ENCODE measurements around the gene MNX1. TPM values are rescaled to one million over a fixed set of nuclear protein-coding genes. Genes with fewer than 3 reads are reported as not detected.

The MNX1 gene
- total and polyA plus RNA-seq, 9 of the 15 experiments (the other 6 are each of a cell fraction or from before 2014, with no cell fraction given), result 0.15 to 8.0 (median 1.4) TPM

DNA sequence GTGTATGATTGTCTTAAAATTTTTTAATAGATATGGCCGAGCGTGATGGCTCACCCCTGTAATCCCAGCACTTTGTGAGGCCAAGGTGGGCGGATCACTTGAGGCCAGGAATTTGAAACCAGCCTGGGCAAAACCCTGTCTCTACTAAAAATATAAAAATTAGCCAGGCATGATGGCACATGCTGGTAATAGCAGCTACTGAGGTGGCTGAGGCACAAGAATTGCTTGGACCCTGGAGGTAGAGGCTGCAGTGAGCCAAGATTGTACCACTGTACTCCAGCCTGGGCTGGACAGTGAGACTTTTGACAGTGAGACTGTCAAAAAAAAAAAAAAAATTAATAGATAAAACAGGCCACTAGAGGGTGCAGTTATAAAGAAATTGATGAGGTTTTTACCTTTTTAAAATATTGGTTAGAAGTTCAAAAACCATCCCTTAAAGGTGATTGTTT is 40.5 kb downstream of the MNX1 start (continued):
- TF ChIP-seq BMI1 (IDR thresholded peaks at IDR 0.05; ENCODE audit: low read length) (no peak), ZNF695 (CRISPR knock-in tag; IDR thresholded peaks at IDR 0.05) (no peak), RAD21 (CRISPR knock-in tag; conservative IDR thresholded peaks at IDR 0.05 in 1 of 2, IDR thresholded peaks at IDR 0.05 in 1 of 2) (peak; percentile 38 to 63; a peak in 3 of 4 replicates), MBD2 (IDR thresholded peaks at IDR 0.05; ENCODE audit: borderline replicate concordance, low read depth) (no peak), YBX1 (IDR thresholded peaks at IDR 0.05) (no peak), BCL6 (CRISPR knock-in tag; IDR thresholded peaks at IDR 0.05) (no peak), NR2C2 (CRISPR knock-in tag; IDR thresholded peaks at IDR 0.05) (no peak), NR2C2 (tag; IDR thresholded peaks at IDR 0.05) (no peak), KLF6 (CRISPR knock-in tag; IDR thresholded peaks at IDR 0.05; ENCODE audit: borderline replicate concordance) (no peak), ESRRA (IDR thresholded peaks at IDR 0.05; ENCODE audit: borderline replicate concordance, low read depth) (no peak), RAD51 (IDR thresholded peaks at IDR 0.05; ENCODE audit: borderline replicate concordance, low read depth) (no peak), NEUROD1 (IDR thresholded peaks at IDR 0.05; ENCODE audit: borderline replicate concordance, low read depth, low read length, partially characterized antibody) (no peak)
- TF ChIP-seq, protein P1, sequence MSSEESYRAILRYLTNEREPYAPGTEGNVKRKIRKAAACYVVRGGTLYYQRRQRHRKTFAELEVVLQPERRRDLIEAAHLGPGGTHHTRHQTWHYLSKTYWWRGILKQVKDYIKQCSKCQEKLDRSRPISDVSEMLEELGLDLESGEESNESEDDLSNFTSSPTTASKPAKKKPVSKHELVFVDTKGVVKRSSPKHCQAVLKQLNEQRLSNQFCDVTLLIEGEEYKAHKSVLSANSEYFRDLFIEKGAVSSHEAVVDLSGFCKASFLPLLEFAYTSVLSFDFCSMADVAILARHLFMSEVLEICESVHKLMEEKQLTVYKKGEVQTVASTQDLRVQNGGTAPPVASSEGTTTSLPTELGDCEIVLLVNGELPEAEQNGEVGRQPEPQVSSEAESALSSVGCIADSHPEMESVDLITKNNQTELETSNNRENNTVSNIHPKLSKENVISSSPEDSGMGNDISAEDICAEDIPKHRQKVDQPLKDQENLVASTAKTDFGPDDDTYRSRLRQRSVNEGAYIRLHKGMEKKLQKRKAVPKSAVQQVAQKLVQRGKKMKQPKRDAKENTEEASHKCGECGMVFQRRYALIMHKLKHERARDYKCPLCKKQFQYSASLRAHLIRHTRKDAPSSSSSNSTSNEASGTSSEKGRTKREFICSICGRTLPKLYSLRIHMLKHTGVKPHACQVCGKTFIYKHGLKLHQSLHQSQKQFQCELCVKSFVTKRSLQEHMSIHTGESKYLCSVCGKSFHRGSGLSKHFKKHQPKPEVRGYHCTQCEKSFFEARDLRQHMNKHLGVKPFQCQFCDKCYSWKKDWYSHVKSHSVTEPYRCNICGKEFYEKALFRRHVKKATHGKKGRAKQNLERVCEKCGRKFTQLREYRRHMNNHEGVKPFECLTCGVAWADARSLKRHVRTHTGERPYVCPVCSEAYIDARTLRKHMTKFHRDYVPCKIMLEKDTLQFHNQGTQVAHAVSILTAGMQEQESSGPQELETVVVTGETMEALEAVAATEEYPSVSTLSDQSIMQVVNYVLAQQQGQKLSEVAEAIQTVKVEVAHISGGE (CRISPR knock-in tag; IDR thresholded peaks at IDR 0.05), result no peak
- TF ChIP-seq, protein P2, sequence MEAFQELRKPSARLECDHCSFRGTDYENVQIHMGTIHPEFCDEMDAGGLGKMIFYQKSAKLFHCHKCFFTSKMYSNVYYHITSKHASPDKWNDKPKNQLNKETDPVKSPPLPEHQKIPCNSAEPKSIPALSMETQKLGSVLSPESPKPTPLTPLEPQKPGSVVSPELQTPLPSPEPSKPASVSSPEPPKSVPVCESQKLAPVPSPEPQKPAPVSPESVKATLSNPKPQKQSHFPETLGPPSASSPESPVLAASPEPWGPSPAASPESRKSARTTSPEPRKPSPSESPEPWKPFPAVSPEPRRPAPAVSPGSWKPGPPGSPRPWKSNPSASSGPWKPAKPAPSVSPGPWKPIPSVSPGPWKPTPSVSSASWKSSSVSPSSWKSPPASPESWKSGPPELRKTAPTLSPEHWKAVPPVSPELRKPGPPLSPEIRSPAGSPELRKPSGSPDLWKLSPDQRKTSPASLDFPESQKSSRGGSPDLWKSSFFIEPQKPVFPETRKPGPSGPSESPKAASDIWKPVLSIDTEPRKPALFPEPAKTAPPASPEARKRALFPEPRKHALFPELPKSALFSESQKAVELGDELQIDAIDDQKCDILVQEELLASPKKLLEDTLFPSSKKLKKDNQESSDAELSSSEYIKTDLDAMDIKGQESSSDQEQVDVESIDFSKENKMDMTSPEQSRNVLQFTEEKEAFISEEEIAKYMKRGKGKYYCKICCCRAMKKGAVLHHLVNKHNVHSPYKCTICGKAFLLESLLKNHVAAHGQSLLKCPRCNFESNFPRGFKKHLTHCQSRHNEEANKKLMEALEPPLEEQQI (IDR thresholded peaks at IDR 0.05), result no peak
- TF ChIP-seq, protein P3, sequence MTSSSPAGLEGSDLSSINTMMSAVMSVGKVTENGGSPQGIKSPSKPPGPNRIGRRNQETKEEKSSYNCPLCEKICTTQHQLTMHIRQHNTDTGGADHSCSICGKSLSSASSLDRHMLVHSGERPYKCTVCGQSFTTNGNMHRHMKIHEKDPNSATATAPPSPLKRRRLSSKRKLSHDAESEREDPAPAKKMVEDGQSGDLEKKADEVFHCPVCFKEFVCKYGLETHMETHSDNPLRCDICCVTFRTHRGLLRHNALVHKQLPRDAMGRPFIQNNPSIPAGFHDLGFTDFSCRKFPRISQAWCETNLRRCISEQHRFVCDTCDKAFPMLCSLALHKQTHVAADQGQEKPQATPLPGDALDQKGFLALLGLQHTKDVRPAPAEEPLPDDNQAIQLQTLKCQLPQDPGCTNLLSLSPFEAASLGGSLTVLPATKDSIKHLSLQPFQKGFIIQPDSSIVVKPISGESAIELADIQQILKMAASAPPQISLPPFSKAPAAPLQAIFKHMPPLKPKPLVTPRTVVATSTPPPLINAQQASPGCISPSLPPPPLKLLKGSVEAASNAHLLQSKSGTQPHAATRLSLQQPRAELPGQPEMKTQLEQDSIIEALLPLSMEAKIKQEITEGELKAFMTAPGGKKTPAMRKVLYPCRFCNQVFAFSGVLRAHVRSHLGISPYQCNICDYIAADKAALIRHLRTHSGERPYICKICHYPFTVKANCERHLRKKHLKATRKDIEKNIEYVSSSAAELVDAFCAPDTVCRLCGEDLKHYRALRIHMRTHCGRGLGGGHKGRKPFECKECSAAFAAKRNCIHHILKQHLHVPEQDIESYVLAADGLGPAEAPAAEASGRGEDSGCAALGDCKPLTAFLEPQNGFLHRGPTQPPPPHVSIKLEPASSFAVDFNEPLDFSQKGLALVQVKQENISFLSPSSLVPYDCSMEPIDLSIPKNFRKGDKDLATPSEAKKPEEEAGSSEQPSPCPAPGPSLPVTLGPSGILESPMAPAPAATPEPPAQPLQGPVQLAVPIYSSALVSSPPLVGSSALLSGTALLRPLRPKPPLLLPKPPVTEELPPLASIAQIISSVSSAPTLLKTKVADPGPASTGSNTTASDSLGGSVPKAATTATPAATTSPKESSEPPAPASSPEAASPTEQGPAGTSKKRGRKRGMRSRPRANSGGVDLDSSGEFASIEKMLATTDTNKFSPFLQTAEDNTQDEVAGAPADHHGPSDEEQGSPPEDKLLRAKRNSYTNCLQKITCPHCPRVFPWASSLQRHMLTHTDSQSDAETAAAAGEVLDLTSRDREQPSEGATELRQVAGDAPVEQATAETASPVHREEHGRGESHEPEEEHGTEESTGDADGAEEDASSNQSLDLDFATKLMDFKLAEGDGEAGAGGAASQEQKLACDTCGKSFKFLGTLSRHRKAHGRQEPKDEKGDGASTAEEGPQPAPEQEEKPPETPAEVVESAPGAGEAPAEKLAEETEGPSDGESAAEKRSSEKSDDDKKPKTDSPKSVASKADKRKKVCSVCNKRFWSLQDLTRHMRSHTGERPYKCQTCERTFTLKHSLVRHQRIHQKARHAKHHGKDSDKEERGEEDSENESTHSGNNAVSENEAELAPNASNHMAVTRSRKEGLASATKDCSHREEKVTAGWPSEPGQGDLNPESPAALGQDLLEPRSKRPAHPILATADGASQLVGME (CRISPR knock-in tag; IDR thresholded peaks at IDR 0.05), result no peak
